Karpas-422 (cell line): Measurements from ENCODE around the gene EPS8L2. TPM values are rescaled to one million over a fixed set of nuclear protein-coding genes. Genes with fewer than 3 reads are reported as not detected.

Experiments used
- DNase-seq: peaks from one replicate; pipeline ENCODE4 v3.0.0-alpha.2; 2015
- H2AFZ ChIP-seq: fragments of 200-600 bp; sonication (generic); 2 replicates; pipeline ENCODE4 v1.6.1; 2014; ENCODE audit warnings: antibody characterized with exemption, low read length, mixed read lengths
- H3K27ac ChIP-seq: fragments of 200-600 bp; sonication (generic); 2 replicates; pipeline ENCODE4 v1.5.1; 2014; ENCODE audit warnings: mild to moderate bottlenecking, low read length, moderate library complexity
- H3K27me3 ChIP-seq: fragments of 200-600 bp; sonication (generic); 2 replicates; pipeline ENCODE4 v1.6.1; 2014; ENCODE audit warnings: low read length, mixed read lengths
- H3K36me3 ChIP-seq: fragments of 200-600 bp; sonication (generic); 2 replicates; pipeline ENCODE4 v1.6.1; 2014; ENCODE audit warnings: low read length, mixed read lengths; ENCODE audit not compliant: insufficient read depth
- H3K4me1 ChIP-seq: fragments of 200-600 bp; sonication (generic); 2 replicates; pipeline ENCODE4 v1.6.1; 2014; ENCODE audit warnings: mild to moderate bottlenecking, low read length, mixed read lengths
- H3K4me2 ChIP-seq: fragments of 200-600 bp; sonication (generic); 2 replicates; pipeline ENCODE4 v1.6.1; 2014; ENCODE audit warnings: low read length, low read depth, mild to moderate bottlenecking; ENCODE audit not compliant: poor library complexity, severe bottlenecking
- H3K4me3 ChIP-seq: fragments of 200-600 bp; sonication (generic); 2 replicates; pipeline ENCODE4 v1.5.1; 2014; ENCODE audit warnings: mild to moderate bottlenecking, antibody characterized with exemption, low read length, mixed read lengths
- H3K79me2 ChIP-seq: fragments of 200-600 bp; sonication (generic); 2 replicates; pipeline ENCODE4 v1.6.1; 2014; ENCODE audit warnings: mild to moderate bottlenecking, low read length, mixed read lengths
- H3K9ac ChIP-seq: fragments of 200-600 bp; sonication (generic); 2 replicates; pipeline ENCODE4 v1.6.0; 2014; ENCODE audit warnings: low read length
- H3K9me2 ChIP-seq: fragments of 200-600 bp; sonication (generic), shearing (Covaris generic); replicated peaks from 2 replicates; pipeline ENCODE4 v1.6.0; 2014; ENCODE audit warnings: mild to moderate bottlenecking, low read length, moderate library complexity; ENCODE audit not compliant: insufficient read depth
- H3K9me3 ChIP-seq: fragments of 300-700, 200-600 bp; sonication (generic); 2 replicates; pipeline ENCODE4 v1.6.1; 2014; ENCODE audit warnings: low read length, mixed read lengths
- H4K20me1 ChIP-seq: fragments of 200-600 bp; sonication (generic); 2 replicates; pipeline ENCODE4 v1.6.1; 2014; ENCODE audit warnings: mild to moderate bottlenecking, antibody characterized with exemption, low read length, low read depth; ENCODE audit not compliant: insufficient read depth
- total RNA-seq: library from RNA; depleted of rRNA; stranded (reverse); fragments of >200 nt; shearing (Covaris generic); gene quantifications from 2 replicates; pipeline ENCODE4 v1.2.3, GENCODE V29; 2014; ENCODE audit warnings: low replicate concordance

EPS8L2 gene
- total RNA-seq, 1 experiment from 2014 or later = 2.3 TPM

DNA sequence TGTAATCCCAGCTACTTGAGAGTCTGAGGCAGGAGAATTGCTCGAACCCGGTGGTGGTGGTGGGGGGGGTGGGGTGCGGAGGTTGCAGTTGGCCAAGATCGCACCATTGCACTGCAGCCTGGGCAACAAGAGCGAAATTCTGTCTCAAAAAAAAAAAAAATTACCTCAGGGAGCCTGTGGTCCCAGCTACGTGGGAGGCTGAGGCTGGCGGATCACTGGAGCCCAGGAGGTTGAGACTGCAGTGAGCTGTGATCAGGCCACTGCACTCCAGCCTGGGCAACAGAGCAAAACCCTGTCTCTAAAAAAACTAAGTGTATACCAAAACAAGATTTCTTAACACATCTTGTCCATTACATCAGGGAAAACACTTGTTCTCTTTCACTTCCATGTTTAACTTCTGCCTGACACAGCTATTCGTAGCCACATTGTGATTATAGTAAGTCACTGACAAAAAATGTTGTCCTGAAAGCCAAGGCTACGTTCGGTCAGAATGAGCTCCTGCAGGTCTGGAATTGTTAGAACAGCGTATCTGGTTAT is 9.0 kb upstream of the EPS8L2 start:
- H3K9me3 ChIP-seq = no peaks in the 10 kb centered on the region
- no peaks in the 10 kb centered on the region for H3K36me3 ChIP-seq
- H2AFZ ChIP-seq = no peak overlapping the region
- DNase-seq = peak; percentile 54
- H3K4me2 ChIP-seq = peak overlapping the region; percentile 74
- H3K9me2 ChIP-seq = no peaks in the 10 kb centered on the region
- H3K4me1 ChIP-seq = peaks cover 40% of the 10 kb centered on the region
- peaks cover 24% of the 10 kb centered on the region for H3K79me2 ChIP-seq
- peak overlapping the region; percentile 84; the same call in 1 of the 2 replicates for H3K4me3 ChIP-seq
- H3K9ac ChIP-seq = peak overlapping the region; percentile 90
- H3K27me3 ChIP-seq = no peaks in the 10 kb centered on the region
- H3K27ac ChIP-seq = peak overlapping the region; percentile 96
- H4K20me1 ChIP-seq = no peaks in the 10 kb centered on the region

DNA sequence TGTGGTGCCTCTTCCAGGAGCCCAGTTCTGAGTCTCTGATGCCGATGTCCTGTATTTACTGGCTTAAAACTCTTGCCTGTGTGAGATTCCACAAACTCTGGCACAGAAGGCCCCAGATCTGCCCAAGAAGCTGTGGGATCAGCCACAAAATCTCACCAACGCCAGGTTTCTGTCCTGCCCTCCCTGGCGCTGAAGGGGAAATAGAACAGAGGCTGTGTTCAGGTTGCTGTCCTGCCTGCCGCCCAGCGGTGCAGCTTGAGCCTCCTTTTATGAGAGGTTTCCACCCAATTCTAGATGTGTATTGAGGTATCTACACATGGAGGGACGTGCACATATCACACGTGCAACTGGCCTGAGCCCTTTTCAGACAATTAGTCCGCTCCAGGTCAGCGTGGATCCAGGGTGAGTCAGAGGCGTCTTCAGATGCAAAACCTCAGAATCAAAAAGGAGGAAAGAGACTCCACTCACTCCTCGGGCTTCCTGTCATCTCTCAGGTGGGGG is 8.2 kb upstream of the EPS8L2 start:
- H3K4me2 ChIP-seq = peak overlapping the region; percentile 74

DNA sequence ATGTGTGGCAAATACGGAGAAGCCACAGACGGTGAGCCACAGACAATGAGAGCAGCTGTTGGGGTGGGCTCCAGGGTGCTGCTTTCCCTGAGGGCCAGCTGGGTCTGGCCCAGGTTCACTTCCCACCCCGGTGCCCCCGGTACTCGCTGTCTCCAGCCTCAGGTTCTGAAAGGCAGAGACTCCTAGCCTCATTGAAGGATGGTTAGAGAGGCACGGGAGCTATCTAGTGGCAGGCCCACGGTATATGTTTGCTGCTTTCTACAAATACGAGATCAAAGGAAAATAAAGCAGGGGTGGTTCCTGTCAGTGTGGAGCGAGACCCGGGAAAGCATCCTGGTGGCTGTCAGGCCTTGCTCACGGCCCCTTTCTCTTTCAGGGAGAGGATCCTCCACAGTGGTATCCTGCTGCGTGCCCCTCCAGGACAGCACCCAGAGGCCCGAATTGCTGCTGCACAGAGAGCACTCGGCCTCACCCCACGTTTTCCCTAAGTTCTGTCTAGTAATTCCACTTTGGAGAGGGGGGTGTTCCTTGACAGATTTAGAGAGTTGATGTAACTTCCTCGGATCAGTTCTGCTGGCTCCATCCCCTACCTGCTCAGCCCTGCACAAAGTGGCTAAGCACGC is 7.4 kb upstream of the EPS8L2 start:
- Histone ChIP-seq H3K36me3 (no peaks in the 10 kb centered on the region), H3K9ac (peak overlapping the region; percentile 17; the same call in 1 of the 2 replicates), H4K20me1 (no peaks in the 10 kb centered on the region), H3K4me1 (peaks cover 32% of the 10 kb centered on the region), H3K9me2 (no peaks in the 10 kb centered on the region), H3K79me2 (peaks cover 10% of the 10 kb centered on the region), H3K27me3 (no peaks in the 10 kb centered on the region), H2AFZ (no peak overlapping the region), H3K27ac (no peak overlapping the region), H3K4me3 (no peak overlapping the region), H3K9me3 (no peaks in the 10 kb centered on the region), H3K4me2 (no peak overlapping the region)
- DNase-seq = no peak

More for the DNA sequence above, 8.2 kb upstream of the EPS8L2 start:
- no peaks in the 10 kb centered on the region for H3K27me3 ChIP-seq
- H3K27ac ChIP-seq = peak overlapping the region; percentile 96
- H3K9me3 ChIP-seq = no peaks in the 10 kb centered on the region
- H3K79me2 ChIP-seq = peaks cover 17% of the 10 kb centered on the region
- H3K36me3 ChIP-seq = no peaks in the 10 kb centered on the region
- peak; percentile 49 for DNase-seq
- H3K4me3 ChIP-seq = no peak overlapping the region
- H2AFZ ChIP-seq = no peak overlapping the region
- H3K4me1 ChIP-seq = peaks cover 39% of the 10 kb centered on the region
- no peaks in the 10 kb centered on the region for H4K20me1 ChIP-seq
- H3K9ac ChIP-seq = peak overlapping the region; percentile 17; the same call in 1 of the 2 replicates
- no peaks in the 10 kb centered on the region for H3K9me2 ChIP-seq

DNA sequence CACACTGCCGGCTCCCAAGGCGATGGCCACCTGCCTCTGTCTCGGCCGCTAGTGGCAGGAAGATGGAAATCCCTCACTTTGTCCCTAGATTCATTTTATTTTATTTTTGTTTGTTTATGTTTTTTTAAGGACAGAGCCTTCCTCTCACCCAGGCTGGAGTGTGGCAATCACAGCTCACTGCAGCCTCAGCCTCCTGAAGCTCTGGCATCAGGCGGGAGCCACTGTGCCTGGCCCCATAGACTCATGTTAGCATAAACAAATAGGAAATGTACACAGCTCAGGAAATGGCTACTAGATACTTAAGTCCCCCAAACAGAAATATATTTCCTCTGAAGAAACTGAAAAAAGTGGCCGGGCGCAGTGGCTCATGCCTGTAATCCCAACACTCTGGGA is 6.9 kb upstream of the EPS8L2 start:
- no peaks in the 10 kb centered on the region for H4K20me1 ChIP-seq
- H3K27ac ChIP-seq = no peak overlapping the region
- H3K9me2 ChIP-seq = no peaks in the 10 kb centered on the region
- H3K36me3 ChIP-seq = no peaks in the 10 kb centered on the region
- no peak overlapping the region for H3K4me3 ChIP-seq
- H3K4me1 ChIP-seq = peaks cover 27% of the 10 kb centered on the region
- no peak overlapping the region for H2AFZ ChIP-seq
- no peak overlapping the region for H3K4me2 ChIP-seq
- no peak overlapping the region for H3K9ac ChIP-seq
- H3K9me3 ChIP-seq = no peaks in the 10 kb centered on the region
- H3K27me3 ChIP-seq = no peaks in the 10 kb centered on the region
- no peak for DNase-seq
- peaks cover 5% of the 10 kb centered on the region for H3K79me2 ChIP-seq

DNA sequence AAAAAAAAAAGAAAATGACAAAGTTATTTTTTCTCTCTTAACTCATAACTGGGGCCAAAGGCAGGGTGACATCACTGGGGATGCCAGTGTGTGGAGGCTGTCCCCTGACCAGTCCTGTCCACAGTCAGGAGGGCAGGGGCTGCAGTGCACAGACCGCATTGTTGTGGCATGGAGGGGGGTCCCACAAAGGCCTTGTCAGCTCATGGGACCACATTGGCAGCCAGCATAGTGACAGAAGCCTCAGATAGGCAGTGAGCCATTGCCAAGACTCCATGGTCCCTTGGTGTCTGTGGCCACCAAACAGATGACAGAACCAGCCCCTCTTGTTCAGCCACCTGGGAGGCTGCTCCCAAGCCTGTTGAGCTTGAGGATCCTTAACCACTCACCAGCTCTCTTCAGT is 6.3 kb upstream of the EPS8L2 start:
- DNase-seq = no peak
- no peak overlapping the region for H2AFZ ChIP-seq
- no peaks in the 10 kb centered on the region for H3K36me3 ChIP-seq
- no peak overlapping the region for H3K4me2 ChIP-seq
- H4K20me1 ChIP-seq = no peaks in the 10 kb centered on the region
- H3K4me1 ChIP-seq = peaks cover 21% of the 10 kb centered on the region
- no peak overlapping the region for H3K9ac ChIP-seq
- no peak overlapping the region for H3K4me3 ChIP-seq
- no peaks in the 10 kb centered on the region for H3K27me3 ChIP-seq
- H3K9me3 ChIP-seq = no peaks in the 10 kb centered on the region
- H3K9me2 ChIP-seq = no peaks in the 10 kb centered on the region
- no peak overlapping the region for H3K27ac ChIP-seq
- peaks cover 3% of the 10 kb centered on the region; the same call in 1 of the 2 replicates for H3K79me2 ChIP-seq

DNA sequence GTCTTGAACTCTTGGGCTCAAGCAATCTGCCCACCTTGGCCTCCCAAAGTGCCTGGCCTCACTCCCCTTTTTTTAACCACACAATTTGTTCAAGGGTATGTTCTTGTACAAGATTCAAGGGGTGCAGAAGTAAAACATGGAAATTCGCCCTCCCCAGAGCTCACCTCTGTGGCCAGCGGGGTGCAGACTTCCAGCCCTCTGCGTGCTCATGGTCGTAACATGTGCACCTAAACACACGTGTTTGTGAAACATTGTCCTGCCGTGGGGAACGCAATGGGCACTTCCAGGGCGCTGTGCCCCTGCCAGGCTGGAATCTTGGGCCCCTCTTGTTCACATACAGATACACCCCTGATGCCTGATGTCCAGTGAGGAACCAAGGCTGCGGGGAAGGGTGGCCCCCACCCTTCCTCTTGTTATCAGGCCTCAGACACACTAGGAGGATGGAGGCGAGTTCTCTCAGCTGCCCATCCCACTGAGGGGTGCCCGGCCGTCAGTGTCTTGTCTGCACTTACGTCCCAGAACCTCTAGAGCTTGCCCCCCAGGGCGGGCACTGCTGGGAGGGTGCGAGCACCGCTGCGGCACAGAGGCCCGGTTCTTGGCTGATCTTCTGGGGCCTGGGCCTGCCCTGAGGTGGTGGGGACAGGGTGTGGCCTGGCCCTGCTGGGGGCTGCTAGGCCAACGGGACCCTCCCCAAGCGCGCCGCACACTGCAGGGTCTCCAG is 4.1 kb upstream of the EPS8L2 start:
- Histone ChIP-seq H3K4me2 (no peak overlapping the region), H3K9ac (no peak overlapping the region), H3K79me2 (no peaks in the 10 kb centered on the region), H3K4me3 (no peak overlapping the region), H3K27me3 (no peaks in the 10 kb centered on the region), H4K20me1 (0 out of 2 replicates have a peak, but pooled peaks cover 4% of the 10 kb centered on the region), H3K36me3 (no peaks in the 10 kb centered on the region), H3K4me1 (peaks cover 14% of the 10 kb centered on the region), H3K9me3 (no peaks in the 10 kb centered on the region), H2AFZ (no peak overlapping the region), H3K27ac (no peak overlapping the region), H3K9me2 (no peaks in the 10 kb centered on the region)
- DNase-seq = no peak

DNA sequence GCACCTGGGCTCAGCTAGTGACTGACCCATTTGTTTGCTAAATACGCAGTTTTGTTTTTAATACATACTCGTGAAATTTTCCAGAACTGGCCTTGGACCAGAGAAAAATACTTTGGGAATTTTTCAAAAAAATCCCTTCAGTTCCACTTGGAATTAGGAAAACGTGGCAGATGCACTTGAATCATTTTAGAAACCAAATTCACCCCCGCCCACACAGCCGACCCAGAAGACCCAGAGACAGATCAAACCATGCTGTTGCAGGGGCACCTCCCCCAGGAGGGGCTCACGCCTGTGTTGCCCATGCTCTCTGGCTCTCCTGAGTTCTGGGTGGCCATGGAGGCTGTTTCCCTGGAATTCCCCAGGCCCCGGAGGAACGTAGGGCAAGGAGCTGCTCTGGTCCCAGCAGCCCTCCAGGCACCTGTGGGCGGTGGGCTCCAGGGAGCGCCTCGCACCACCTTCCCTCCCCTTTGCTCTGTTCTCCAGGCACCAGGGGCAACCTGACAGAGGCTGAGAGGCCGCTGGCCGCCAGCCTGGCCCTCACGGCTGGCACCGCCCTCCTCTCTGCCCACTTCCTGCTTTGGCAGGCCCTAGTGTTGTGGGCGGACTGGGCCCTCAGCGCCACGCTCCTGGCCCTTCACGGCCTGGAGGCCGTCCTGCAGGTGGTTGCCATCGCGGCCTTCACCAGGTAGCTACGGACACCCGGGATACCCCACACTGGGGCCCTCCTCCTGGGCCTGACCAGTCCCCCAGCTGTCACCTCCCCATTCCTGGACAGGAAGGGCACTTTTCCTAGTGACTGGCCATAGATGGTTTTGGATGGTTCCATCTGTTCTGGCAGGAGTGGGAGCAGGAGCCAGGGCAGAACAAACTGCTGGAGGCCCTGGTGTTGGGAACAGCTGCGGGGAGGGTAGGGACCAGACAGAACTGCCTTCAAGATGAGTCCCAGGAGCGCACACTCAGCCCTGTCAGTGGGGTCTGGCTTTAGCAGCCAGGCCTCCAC is 3.3 kb upstream of the EPS8L2 start:
- no peaks in the 10 kb centered on the region for H3K36me3 ChIP-seq
- no peaks in the 10 kb centered on the region for H3K79me2 ChIP-seq
- H3K4me3 ChIP-seq = no peak overlapping the region
- no peaks in the 10 kb centered on the region for H3K9me3 ChIP-seq
- no peak overlapping the region for H2AFZ ChIP-seq
- H4K20me1 ChIP-seq = 0 out of 2 replicates have a peak, but pooled peaks cover 4% of the 10 kb centered on the region
- no peak for DNase-seq
- no peaks in the 10 kb centered on the region for H3K9me2 ChIP-seq
- no peak overlapping the region for H3K4me2 ChIP-seq
- H3K9ac ChIP-seq = no peak overlapping the region
- H3K27me3 ChIP-seq = no peaks in the 10 kb centered on the region
- peaks cover 5% of the 10 kb centered on the region for H3K4me1 ChIP-seq
- H3K27ac ChIP-seq = no peak overlapping the region
